ENCODE measurements around the gene CD8B. TPM values are rescaled to one million over a fixed set of nuclear protein-coding genes. Genes with fewer than 3 reads are reported as not detected.

The CD8B gene
- total RNA-seq, 1 donor from 2014 or later: 1.0 TPM

- intact Hi-C loops (cut with micrococcal nuclease): loop anchor here (10.0 kb wide), 1 partner anchor 409 kb away; no protein-coding TSS in a partner anchor
Measured at GRCh38 chr2:86806059-86806857, 55.4 kb downstream of the CD8B start.

DNA sequence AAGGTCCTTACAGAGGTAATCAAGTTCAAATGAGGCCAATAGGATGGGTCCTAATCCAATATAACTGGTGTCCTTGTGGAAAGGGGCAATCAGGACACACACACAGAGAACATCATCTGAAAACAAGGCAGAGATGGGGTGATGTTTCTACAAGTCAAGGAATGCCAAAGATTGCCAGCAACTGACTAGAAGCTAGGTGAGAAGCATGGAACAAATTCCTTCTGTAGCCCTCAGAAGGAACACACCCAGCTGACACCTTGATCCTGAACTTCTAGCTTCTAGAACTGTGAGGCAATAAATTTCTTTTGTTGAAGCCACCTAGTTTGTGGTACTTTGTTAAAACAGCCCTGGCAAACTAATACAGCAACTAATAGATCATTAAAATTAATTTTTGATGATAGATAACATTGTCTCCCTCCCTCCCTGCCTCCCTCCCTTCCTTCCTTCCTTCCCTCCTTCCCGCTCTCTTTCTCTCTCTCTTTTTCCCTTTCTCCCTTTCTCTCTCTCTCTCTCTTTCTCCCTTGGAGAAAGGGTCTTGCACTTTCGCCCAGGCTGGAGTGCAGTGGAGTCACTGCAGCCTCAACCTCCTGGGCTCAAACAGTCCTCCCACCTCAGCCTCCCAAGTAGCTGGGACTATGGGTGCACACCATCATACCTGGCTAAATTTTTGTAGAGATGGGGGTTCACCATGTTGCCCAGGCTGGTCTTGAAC, 60.7 kb downstream of the CD8B start:
- intact Hi-C loops (cut with micrococcal nuclease): loop anchor here (10.0 kb wide), 1 partner anchor 414 kb away; no protein-coding TSS in a partner anchor

GRCh38 chr2:86794861-86795260, 66.8 kb downstream of the CD8B start:
- intact Hi-C loops (cut with micrococcal nuclease): no loop called here

DNA sequence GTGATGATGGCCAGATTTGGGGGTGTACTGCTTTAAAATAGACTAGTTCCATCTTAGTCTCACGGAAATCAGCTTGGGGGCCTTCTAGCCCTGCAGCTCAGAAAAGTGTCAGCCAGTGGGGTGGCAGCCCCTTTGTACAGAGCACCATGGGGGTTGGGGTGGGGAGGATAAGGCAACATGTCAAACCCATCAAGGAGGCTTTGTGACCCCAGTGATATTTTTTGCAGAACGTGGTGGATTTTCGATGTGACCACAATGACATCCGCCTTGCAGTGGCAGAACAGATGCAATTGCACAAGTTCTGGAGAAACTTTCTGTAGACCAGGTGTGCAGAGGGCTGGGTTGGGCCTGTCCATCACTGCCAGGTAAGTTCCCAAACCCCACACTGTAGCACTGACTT, 67.9 kb downstream of the CD8B start:
- intact Hi-C loops (cut with micrococcal nuclease): no loop called here

DNA sequence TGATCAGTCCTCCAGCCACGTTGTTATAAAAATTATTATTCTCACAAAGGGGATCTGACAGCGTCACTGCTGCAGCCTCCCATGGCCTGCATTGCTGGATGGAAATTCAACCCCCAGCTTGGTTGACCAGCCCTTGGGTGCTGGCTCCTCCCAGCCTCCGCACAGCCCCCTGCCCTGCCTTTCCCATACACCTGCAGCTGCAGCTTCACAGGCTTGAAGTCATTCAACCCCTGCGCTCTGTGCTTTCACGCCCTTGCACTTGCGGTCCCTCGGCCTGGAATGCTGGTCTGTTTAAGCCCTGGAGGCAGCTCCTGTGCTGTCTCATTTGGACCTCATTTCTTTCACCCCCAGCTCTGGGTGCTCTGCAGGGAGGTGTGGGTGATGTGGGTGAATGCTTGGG, 70.1 kb downstream of the CD8B start:
- intact Hi-C loops (cut with micrococcal nuclease): no loop called here

- intact Hi-C loops (cut with micrococcal nuclease): no loop called here
Measured at GRCh38 chr2:86790676-86791572, 70.8 kb downstream of the CD8B start, which contains the start of gene CD8A. CD8A (minus strand) TSS chr2:86790913; CDS start chr2:86790825, 88 bp downstream.

- intact Hi-C loops (cut with micrococcal nuclease): no loop called here
Measured at GRCh38 chr2:86790134-86790675, 71.5 kb downstream of the CD8B start.

DNA sequence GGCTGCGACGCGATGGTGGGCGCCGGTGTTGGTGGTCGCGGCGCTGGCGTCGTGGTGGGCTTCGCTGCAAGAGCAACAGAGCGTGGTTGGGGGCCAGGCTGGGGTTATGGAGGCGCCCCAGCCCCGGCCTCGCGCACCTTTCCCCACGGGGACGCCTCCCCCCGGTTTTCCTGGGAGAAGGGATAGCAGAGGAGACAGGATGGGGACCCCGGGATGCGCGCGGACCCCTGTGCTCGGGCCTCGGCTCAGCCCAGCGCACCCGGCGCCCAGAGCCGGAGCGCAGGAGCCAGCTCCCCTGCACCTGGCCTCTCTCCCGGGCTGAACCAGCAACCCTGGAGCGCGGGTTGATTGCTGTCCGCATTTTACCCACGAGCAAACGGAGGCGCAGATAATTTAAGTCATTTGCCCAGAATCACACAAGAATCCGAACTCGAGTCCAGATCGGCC, 72.0 kb downstream of the CD8B start:
- intact Hi-C loops (cut with micrococcal nuclease): no loop called here

- intact Hi-C loops (cut with micrococcal nuclease): no loop called here
Measured at GRCh38 chr2:86788881-86789686, 72.6 kb downstream of the CD8B start.

DNA sequence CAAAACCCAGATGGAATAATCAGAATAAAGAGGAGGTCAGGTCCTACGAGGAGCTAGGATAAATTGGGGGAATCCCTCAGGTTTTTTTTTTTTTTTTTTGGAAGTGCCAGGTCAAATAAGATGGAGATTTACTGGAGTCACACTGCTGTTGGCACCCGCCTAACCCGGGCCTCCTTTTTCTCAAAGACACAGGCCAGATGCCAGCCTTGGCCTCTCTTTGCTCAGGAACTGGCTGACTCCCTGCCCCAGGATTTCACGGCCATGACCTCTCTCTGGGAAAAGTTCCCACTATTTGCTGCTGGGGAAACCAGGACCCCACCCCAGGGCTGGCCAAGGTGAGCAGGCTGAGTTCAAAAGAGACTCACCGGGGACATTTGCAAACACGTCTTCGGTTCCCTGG, 73.5 kb downstream of the CD8B start:
- intact Hi-C loops (cut with micrococcal nuclease): no loop called here

DNA sequence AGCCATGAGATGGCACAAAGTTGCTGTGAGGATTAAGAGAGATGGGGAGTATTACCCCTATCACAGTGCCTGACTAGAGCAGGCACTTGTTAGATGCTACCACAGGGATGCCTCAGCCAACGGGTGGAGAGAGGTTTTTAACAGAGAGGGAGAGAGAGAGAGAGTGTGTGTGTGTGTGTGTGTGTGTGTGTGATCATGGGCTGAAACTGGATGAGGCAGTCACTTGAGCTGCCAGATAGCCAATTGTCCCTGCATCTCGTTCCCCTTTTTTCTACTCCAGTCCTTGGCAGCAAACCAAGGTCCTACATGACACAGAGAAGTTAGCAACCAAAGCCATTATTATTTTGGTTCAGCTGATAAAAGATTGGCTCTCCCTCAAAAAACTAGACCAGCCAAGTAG, 74.0 kb downstream of the CD8B start:
- intact Hi-C loops (cut with micrococcal nuclease): no loop called here

DNA sequence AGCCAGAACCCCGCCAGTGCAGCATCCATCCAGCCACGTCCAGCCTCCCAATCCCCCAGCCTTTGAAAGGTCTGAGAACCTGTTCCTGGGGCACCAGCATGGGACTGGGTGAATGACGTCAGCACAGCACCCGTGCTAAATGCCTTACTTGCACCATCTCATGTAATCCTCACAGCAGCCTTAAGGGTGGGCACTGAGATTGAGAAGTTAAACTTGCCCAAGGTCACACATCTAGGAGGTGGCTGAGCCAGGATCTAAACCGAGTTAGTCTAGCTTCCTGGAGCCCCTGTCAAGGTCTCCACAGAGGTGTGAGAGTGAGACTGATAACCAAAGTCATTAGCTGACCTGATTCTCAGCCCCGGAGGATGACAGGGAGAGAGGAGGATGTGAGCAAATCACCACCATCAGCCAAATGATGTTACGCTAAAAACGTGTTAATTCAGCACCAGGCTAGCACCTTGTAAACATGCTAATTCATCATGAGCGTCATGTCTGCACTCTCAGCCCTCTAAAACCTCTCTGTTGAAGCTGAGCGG, 75.6 kb downstream of the CD8B start:
- intact Hi-C loops (cut with micrococcal nuclease): no loop called here

- intact Hi-C loops (cut with micrococcal nuclease): no loop called here
Measured at GRCh38 chr2:86785456-86785855, 76.2 kb downstream of the CD8B start.

DNA sequence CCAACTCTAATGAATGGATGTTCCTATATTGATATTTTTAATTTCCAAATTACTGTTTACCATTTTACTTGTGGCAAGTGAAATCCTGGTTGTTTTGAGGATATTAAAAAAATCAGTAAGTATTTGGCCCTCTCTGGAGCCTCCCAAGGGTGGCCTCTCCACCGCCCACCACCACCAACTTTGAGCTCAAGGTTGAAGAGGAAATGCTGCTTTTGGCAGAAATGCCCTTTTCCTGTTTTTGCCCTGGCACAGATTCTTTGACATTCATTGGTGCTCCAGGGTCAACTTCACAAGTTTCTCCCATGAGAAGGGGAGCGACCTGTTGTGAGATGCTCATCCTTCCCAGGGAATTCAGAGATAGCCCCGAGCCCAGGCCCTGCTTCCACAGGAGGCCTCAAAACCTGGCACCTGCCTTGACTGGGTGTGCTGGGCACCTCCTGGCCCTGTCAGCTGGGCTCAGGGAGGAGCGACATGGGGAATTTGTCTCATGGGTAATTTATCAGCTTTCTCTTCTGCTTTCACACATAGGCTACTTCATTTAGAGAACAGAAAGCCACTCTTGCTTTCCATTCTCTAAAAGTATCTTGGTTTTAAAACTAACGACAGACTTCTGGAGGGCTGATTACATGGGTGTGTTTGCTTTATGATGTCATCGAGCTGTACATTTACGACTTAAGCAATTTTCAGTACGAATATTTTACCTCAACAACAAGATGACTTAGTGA, 77.9 kb downstream of the CD8B start:
- intact Hi-C loops (cut with micrococcal nuclease): no loop called here

DNA sequence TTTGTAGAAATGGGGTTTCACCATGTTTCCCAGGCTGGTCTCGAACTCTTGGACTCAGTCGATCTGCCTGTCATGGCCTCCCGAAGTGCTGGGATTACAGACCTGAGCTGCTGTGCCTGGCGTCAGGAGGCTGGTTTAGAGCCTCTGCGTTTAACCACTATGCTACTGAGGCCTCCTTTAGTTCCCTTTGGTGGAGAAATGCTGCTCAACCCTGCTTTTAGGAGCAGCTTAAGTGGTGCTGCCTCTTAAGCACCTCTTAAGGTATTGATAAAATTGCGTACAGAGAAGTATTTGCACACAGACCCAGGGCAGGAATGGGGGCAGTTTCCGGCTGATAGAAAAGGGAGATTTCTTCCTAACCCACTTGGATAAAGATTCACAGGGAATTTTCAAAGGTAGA, 78.9 kb downstream of the CD8B start:
- intact Hi-C loops (cut with micrococcal nuclease): no loop called here

- intact Hi-C loops (cut with micrococcal nuclease): no loop called here
Measured at GRCh38 chr2:86781363-86781762, 80.3 kb downstream of the CD8B start.

DNA sequence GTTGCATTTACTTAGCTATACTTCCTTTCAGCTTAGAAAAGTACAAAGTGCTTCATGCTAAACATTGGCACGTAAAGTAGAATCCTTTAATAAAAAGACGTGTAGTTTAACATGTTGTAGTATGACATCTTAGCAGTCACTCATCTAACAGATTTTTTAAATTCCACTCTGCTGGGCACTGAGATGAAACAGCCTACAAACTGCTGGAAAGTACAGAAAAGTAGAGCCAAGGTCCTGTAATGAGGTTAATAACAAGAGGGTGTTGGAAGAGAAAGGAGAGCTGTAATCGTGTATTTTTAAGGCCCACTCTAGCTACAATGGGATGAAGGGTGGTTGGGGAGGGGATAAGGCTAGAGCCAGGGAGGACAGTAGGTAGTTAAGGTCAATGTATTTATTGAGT, 81.7 kb downstream of the CD8B start:
- intact Hi-C loops (cut with micrococcal nuclease): no loop called here

GRCh38 chr2:86778957-86779356, 82.7 kb downstream of the CD8B start:
- intact Hi-C loops (cut with micrococcal nuclease): no loop called here

DNA sequence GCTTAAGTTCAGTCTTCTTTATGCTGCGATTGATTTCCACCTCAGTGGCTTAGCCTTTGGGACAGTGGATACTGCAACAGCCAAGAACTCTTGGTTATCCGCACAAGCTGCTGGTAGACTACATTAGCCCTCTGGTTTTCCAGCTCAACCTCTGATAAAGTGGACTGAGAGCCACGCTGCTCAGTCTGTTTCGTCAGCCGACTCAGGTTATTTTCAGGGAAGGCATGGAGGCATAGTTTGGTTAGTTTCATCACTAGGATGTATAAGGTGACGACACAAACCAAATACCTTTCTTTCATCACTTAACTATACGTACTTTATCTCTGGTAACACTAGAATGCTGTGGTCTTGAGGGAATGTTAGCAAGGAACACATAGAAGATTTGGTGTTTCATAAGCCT, 85.2 kb downstream of the CD8B start:
- intact Hi-C loops (cut with micrococcal nuclease): no loop called here

Measured in T-helper 1 cell treated with Interleukin-12 subunit alpha and Interleukin-12 subunit beta and Interleukin-4 antibody, amounts not matched to agents 30 ng/mL and 1 ng/mL, for 36 hours (primary cell).